ENCODE results near the gene PRDX2.
"Not testable (repeated sequence)": the region's sequence is repeated elsewhere in the genome, so short reads cannot be mapped to it uniquely, and the experiment has no call there.

PRDX2 gene

DNA sequence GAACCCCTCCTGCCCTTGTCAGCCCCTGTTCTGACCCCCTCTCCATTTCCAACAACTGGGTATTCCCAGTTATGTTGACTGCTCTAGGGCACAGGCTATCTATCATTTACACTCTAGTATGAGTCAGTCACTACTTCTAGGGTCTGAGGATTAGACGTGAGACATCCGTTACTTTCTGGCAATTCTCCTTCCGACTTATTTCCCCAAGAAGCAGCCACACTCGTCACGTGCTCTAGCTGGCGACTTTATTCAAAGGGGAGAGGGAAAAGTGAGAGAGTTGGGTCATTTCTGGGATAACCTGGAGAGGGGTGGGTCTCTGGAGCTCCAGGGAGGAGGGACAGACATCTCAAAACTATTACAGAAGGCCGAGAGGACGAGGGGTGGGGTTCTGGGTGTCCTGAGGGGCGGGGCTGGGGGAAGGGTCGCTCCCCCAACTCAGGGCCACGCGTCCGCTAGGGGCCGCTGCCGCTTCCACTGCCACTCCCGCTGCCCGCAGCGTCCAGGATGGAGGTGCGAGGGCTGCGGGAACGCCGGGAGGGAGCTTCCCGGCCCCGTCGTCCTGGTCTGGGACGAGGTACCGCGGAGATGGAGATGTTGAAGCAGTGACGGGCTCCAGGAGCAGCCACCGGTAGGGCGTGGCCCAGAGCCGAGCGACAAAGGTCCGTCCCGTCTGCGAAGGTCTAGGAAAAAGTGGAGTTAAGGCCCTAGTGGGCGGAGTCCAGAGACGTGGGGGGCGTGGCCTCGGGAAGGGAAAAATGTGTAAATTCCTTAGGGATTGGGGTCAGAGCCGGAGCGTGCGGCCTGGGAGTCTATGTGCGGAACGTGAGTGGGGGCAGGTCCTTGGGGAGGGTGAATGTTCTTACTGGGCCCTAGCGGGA is 23.9 kb upstream of the PRDX2 start:
- DNase-seq (ENCODE audit: low spot score): peak; percentile 76

DNA sequence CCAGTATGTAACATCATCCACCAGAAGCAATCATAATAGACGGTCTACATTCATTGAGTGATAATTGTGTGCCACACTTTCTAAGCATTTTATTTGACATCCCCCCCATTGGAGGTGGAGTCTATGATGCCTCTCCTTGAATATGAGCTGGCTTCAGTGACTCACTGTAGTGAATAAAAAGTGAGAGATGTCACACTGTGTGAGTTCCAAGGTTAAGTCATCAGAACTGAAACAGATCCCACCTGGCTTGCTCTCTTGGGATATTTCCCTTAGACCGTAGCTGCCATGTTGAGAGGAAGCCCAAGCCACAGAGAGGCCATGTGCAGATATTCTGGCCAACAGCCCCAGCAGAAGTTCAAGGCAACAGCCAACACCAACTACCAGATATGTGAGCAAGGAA is 20.2 kb upstream of the PRDX2 start:
- DNase-seq (ENCODE audit: low spot score): no peak

DNA sequence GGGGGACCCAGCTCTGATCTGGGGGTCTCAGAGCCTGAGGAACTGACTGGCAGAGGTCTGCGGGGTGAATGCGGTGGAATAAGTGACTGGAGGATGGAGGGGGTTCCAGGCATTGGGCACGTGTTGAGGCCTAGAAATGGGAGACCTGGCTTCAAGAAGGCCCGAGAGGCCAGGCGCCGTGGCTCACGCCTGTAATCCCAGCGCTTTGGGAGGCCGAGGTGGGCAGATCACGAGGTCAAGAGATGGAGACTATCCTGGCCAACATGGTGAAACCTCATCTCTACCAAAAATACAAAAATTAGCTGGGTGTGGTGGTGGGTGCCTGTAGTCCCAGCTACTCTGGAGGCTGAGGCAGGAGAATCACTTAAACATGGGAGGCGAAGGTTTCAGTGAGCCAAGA is 16.2 kb upstream of the PRDX2 start:
- DNase-seq (ENCODE audit: low spot score): not testable (repeated sequence)

GRCh38 chr19:12817188-12817587 is 15.6 kb upstream of the PRDX2 start:
- DNase-seq (ENCODE audit: low spot score): not testable (repeated sequence)

DNA sequence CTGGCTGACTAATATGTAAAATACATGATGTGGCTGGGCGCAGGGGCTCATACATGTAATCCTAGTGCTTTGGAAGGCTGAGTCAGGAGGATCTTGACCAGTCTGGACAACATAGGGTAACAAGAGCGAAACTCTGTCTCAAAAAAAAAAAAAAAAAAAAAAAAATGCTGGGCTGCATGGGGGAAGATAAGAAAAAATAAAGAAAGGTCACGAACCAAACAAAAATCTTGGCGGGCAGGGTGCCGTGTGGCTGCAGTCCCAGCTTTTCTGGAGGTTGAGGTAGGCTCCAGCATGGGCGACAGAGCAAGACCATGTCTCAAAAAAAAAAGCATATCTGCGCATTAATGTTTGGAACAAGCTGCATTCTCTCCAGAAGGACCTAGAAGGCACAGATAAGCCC is 13.5 kb upstream of the PRDX2 start:
- DNase-seq (ENCODE audit: low spot score): no peak

- DNase-seq (ENCODE audit: low spot score): peak; percentile 83
Observed at GRCh38 chr19:12806242-12807081, 4.9 kb upstream of the PRDX2 start, which contains the start of gene RNASEH2A. Gene RNASEH2A, plus strand, starts transcription at chr19:12806584. Its CDS starts 90 bp downstream, at chr19:12806674.

DNA sequence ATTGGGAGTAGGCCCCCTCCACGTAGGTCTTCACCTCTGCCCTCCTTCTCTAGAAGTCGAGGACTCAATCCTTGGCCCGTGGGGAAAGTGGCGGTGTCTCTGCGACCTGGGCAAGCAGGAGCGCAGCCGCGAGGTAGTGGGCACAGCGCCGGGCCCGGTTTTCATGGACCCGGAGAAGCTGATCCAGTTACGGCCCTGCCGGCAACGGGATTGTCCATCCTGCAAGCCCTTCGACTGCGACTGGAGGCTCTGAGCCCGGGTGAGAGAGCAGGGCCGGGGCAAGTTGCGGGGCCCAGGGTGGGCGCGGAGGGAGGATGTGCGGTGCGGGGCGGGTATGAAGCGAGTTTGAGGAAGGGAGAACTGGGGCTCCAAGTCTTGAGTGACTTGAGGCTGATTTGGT is 2.5 kb upstream of the PRDX2 start:
- DNase-seq (ENCODE audit: low spot score): no peak

DNA sequence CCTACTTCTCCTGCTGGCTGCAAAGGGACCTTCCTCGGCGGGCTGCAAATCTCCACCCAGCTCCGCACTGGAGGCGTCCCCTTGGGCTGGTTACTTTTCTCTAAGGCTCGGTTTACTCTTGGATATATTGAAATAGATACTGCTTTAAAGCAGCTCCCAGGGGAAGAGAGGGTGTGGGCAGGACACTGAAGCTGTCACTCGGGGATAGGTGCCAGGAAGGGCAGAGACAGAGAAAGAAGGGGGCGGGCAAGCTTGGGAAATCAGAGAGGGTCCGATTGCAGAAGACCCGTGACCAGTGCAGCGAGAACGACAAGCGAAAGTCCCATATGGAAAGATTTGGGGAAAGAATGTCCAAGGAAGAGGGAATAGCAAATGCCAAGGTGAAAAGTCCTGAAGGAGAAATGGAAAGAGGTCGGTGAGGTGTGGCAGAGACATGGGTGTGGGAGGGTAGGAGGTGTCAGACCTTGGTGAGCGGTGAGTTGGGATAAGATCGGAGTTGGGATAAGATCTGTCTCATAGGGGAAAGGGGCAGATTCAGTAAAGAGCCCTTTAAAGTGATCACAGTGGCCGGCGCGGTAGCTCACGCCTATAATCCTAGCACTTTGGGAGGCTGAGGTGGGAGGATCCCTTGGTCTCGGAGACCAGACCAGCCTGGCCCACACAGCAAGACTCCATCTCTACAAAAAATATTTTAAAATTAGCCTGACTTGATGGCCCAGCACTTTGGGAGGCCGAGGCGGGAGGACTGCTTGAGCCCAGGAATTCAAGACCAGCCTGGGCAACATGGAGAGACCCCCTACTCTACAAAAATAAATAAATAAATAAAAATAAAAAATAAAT is 887 bp upstream of the PRDX2 start:
- DNase-seq (ENCODE audit: low spot score): no peak

DNA sequence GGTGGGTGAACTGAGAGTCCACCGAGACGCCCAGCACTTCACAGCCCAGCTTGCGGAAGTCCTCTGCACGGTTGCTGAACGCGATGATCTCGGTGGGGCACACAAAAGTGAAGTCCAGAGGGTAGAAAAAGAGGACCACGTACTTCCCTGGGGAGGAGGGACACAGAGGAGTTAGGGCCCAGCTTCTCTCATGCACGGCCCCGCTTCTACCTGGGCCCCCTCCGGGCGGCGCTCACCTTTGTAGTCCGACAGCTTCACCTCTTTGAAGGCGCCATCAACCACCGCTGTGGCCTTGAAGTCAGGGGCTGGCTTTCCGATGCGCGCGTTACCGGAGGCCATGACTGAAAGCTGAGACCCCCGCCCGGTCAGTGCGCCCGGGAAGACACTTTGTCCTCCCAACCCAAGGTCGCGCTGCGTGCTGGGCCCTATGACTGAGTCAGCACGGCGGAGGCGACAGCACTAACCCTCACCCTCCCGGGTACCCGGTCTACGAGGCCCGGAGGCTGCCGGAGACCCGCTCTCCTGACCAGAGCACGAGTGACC is 606 bp downstream of the PRDX2 start:
- no peak for DNase-seq (ENCODE audit: low spot score)

DNA sequence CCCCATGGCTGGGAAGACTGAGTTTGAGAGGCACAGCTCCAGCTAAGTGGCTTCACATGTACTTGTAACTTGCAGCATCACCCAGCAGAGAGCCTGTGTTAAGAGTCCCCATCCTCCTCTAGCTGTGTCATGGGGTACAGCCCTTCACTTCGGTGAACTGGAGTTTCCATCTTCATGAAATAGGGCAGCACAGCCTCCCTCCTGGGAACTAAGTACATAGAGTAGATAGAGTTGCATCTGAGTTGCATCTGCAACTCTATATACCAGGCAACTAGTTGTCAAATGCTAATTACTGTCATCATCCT is 1.2 kb downstream of the PRDX2 start:
- DNase-seq (ENCODE audit: low spot score): no peak

GRCh38 chr19:12799742-12800465 is 1.7 kb downstream of the PRDX2 start:
- no peak for DNase-seq (ENCODE audit: low spot score)

GRCh38 chr19:12797607-12798006 is 4.0 kb downstream of the PRDX2 start:
- not testable (repeated sequence) for DNase-seq (ENCODE audit: low spot score)

DNA sequence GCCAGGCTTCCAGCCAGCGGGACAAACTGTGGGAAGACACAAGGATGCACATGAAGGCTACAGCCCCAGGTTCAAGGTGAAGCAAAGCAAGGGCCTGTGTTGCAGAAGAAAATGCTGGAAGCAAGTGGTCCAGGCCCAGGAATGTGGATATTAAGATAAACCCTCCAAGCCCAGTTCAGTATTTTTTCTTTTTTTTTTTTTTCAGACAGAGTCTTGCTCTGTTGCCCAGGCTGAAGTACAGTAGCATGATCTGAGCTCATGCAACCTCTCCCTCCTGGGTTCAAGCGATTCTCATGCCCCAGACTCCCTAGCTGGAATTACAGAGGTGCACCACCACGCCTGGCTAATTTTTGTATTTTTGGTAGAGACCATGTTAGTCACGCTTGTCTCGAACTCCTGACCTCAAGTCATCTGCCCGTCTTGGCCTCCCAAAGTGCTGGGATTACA is 4.4 kb downstream of the PRDX2 start:
- no peak for DNase-seq (ENCODE audit: low spot score)

- DNase-seq (ENCODE audit: low spot score): peak; percentile 78
Observed at GRCh38 chr19:12796146-12797071, 5.2 kb downstream of the PRDX2 start.

DNA sequence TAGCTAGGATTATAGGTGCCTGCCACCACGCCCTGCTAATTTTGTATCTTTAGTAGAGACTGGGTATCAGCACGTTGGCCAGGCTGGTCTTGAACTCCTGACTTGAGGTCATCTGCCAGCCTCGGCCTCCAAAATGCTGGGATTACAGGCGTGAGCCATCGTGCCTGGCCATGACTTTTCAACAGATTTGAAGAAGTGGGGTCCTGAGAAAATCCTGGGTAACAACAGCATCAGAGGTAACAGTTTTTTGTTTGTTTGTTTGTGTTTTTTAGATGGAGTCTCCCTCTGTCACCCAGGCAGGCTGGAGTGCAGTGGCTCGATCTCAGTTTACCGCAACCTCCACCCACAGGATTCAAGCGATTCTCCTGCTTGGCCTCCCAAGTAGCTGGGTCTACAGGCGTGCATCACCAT is 6.6 kb downstream of the PRDX2 start:
- DNase-seq (ENCODE audit: low spot score): no peak

- DNase-seq (ENCODE audit: low spot score): no peak
Observed at GRCh38 chr19:12794196-12794941, 7.2 kb downstream of the PRDX2 start.

DNA sequence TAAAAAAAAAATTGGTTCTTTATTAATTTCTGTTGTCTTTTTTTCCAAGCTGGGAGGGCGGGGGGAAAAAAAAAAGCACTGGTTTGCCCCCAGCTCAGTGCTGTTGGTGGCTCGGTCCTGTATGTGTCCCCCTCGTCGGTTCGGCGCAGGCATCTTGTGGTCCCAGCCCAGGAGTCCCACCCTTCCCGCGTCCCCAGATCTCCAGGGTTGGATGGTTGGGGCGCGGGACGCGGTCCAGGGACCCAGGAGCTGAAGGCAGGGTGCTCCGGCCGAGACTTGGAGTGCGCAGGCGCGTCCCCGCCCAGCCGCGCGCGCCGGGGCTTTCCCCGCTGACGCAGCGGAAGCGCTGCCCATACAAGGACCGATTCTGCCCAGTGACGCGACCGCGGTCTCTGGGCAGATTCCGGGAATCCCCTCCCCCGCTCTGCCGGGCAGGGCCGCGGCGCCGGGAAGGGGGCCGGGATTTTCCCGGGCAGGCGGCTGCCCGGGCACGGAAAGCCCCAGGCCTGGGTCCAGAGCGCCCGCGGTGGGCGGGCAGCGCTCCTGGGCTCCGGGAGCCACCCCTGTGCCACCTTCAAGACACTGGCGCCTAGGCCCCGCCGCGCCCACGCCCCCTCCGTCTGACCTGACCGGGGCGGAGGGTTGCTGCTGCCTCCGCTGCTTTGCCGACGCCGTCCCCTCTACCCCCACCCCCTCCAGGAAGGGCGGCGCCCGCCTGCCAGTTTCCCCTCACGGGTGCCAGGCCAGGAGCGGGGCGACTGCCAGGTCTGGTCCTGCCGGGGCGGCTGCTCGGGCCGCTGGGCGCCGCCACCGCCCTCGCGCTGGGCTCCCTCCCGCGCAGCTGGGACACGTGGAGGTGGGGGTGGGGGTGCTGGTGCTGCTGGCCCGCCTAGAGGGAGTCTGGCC is 8.1 kb downstream of the PRDX2 start:
- peak; percentile 96 for DNase-seq (ENCODE audit: low spot score)

DNA sequence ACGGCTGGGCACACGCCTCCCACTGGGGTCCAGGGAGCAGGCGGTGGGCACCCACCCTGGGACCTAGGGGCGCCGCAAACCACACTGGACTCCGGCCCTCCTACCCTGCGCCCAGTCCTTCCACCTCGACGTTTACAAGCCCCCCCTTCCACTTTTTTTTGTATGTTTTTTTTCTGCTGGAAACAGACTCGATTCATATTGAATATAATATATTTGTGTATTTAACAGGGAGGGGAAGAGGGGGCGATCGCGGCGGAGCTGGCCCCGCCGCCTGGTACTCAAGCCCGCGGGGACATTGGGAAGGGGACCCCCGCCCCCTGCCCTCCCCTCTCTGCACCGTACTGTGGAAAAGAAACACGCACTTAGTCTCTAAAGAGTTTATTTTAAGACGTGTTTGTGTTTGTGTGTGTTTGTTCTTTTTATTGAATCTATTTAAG is 8.7 kb downstream of the PRDX2 start:
- DNase-seq (ENCODE audit: low spot score): no peak
